GM12875 (cell line): ENCODE data around the gene GLG1.
"Not testable (repeated sequence)": the region's sequence is repeated elsewhere in the genome, so short reads cannot be mapped to it uniquely, and the experiment has no call there.

Source experiments
- H3K4me3 ChIP-seq: one replicate; pipeline ENCODE4 v1.5.1; 2011; ENCODE audit warnings: low read depth, low read length, control low read depth
- CTCF ChIP-seq: IDR thresholded peaks from 2 replicates; pipeline ENCODE4 v1.5.1; 2011; ENCODE audit warnings: low read depth, mild to moderate bottlenecking, control low read depth, inconsistent platforms, low read length, moderate library complexity, borderline replicate concordance; ENCODE audit not compliant: insufficient read depth

Gene GLG1

DNA sequence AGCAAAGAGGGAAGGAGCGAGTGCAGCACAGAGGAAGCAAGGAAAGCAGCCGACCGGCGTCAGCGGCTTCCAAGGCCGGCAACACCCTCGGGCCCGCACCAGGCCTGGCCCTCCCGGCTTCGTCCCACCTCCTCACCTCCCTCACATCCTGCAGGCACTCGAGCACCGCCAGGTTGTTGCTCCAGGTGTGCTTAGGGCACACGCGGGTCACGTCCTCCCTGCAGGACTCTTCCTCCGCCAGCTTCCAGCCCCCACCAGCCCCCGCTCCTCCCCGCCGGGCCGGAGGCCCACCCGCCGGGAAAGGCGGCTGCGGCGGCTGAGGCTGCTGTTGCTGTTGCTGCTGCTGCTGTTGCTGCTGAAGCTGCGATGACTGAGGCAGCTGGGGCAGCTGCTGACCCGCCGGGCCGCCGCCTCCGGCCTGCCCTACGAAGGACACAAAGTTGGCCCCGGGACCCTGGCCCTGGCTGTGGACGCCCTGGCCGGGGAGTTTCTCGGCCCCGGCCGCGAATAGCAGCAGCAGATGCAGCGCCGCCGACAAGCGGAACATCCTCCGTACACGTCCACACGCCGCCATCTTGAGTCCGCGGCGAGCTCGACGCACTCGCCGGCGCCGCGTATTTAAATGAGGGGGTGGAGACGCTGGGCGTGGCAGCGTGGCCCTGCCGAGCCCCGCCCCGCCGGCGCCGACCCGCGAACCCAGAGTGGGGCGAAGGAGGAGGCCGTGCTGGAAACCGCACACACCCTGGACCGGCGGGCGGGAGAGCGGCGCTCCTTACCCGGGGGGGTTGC is at the start of gene GLG1:
GLG1 (minus strand) TSS at position 594 of the 789 bp plus-strand sequence; CDS start at position 574, 20 bp downstream.
- H3K4me3 ChIP-seq, result peak within 1 kb of the TSS; percentile 94
- no peak for TF ChIP-seq CTCF

DNA sequence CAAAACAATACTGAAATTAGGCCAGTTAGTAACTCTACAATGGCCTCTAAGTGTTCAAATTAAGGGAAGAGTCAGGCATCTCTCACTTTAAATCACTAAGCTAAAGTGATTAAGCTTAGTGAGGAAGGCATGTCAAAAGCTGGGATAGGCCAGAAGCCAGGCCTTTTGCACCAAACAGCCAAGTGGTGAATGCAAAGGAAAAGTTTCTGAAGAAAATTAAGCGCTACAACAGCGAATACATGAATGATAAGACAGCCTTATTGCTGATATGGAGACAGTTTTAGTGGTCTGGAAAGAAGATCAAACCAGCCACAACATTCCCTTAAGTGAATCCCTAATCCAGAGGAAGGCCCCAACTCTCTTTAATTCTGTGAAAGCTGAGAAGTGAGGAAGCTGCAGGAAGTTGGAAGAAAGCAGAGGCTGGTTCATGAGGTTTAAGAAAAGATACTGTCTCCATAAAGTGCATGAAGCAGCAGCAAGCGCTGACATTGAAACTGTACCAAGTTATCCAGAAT is 47.7 kb upstream of the GLG1 start:
- no peak overlapping the region for H3K4me3 ChIP-seq

DNA sequence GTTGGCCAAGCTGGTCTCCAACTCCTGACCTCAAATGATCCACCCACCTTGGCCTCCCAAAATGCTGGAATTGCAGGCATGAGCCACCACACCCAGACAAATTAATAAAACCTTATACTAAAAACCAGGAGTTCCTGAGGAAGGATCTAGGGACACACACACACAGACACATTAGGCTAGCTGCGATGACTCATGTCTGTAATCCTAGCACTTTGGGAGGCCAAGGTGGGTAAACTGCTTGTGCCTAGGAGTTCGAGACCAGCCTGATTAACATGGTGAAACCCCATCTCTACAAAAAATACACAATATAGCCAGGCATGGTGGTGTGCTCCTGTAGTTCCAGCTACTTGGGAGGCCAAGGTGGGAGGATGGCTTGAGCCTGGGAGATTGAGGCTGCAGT is 46.0 kb upstream of the GLG1 start:
- not testable (repeated sequence) for H3K4me3 ChIP-seq

More for the DNA sequence above, 47.7 kb upstream of the GLG1 start:
- TF ChIP-seq CTCF, result no peak

DNA sequence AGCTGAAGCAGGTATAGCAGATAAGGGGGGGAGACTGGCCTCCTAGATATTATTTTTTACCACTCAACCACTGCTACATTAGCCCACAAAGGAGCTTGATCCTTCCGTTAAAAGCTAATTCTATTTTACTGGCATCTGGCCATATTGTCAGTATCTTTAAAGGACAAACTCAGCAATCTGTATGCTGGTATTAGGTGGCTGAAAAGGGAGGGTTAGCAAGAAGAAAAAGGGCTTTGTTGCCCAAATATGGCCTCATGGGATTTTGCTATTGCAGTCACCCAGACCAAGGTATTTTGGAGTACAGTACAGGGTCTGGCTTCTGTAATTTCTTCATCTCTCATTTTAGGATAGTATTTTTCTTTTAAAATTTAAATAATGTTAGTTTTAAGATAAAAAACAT is 45.3 kb upstream of the GLG1 start:
- TF ChIP-seq CTCF, result no peak
- H3K4me3 ChIP-seq, result no peak overlapping the region

DNA sequence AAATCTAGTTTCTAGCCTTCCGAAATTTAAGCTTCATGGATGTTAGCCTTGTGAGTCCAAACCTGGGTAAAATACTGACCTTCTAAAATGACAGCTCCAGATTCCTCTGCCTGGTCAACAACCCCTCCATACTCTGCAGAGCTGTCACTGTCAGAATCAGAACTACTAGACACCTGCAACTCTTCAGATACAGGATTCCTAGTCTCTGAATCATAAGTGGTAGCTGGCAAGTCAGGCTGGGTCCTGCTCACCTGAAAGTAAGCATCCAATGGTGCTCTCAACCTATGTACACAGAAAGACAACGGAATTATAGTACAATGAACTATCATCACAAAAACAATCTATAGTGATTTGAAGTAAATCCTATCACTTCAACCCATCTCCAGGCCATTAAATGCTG is 44.9 kb upstream of the GLG1 start:
- H3K4me3 ChIP-seq, result no peak overlapping the region
- TF ChIP-seq CTCF, result no peak

DNA sequence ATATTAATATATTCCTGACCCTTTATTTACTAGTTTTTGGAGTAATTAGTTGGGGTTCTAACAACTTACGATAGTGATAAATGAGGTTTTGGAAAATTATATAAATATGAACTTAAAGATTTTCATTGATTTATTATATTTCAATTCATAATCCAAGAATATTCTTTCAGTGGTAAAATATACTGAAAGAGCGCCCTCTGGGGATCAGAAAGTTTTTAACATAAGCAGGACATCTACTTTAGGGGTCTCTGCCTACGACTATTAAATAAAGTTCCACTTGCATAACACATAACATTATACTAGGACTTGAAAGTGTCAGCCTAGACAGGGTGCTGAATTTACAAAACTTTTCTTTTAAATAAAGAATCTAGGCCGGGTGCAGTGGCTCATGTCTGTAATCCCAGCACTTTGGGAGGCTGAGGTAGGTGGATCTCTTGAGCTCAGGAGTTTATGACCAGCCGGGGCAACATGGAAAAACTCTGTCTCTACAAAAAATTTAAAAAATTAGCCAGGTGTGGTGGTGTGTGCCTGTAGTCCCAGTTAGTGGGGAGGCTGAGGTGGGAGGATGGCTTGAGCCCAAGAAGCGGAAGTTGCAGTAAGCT is 44.2 kb upstream of the GLG1 start:
- TF ChIP-seq CTCF, result peak; percentile 13; the same call in 1 of the 2 replicates
- no peak overlapping the region for H3K4me3 ChIP-seq

- no peak for TF ChIP-seq CTCF
- no peak overlapping the region for H3K4me3 ChIP-seq
Observed at GRCh38 chr16:74649839-74650504, 43.1 kb upstream of the GLG1 start.
